ENCODE data around the gene GALNT10.

GRCh38 chr5:154345255-154345952 is 154.9 kb downstream of the GALNT10 start:
- TF ChIP-seq, protein P1, sequence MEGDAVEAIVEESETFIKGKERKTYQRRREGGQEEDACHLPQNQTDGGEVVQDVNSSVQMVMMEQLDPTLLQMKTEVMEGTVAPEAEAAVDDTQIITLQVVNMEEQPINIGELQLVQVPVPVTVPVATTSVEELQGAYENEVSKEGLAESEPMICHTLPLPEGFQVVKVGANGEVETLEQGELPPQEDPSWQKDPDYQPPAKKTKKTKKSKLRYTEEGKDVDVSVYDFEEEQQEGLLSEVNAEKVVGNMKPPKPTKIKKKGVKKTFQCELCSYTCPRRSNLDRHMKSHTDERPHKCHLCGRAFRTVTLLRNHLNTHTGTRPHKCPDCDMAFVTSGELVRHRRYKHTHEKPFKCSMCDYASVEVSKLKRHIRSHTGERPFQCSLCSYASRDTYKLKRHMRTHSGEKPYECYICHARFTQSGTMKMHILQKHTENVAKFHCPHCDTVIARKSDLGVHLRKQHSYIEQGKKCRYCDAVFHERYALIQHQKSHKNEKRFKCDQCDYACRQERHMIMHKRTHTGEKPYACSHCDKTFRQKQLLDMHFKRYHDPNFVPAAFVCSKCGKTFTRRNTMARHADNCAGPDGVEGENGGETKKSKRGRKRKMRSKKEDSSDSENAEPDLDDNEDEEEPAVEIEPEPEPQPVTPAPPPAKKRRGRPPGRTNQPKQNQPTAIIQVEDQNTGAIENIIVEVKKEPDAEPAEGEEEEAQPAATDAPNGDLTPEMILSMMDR (IDR thresholded peaks at IDR 0.05; ENCODE audit: low read depth, low read length, poor library complexity, severe bottlenecking): no peak
- TF ChIP-seq EZH2phosphoT487 (IDR thresholded peaks at IDR 0.05; ENCODE audit: borderline replicate concordance, low read length): no peak
